Spleen (tissue), 11 donors: ENCODE measurements around the gene DCAF6. TPM values are rescaled to one million over a fixed set of nuclear protein-coding genes. Genes with fewer than 3 reads are reported as not detected.
A peak's percentile ranks its signal among the peaks of the same experiment; 100 is the strongest.

Experiments used
- DNase-seq: peaks from one replicate; pipeline ENCODE4 v3.0.0-alpha.2; 2020
- H3K27ac ChIP-seq, 8 donors: fragments of 200-600 bp; sonication (generic) in 7 of 8; 1 replicate in 4 of 8; 2 replicates in 4 of 8; pipeline versions ENCODE4 v1.5.0 to v1.8.0; 2016 to 2021; ENCODE audit warnings: inconsistent platforms in 4 of 8, mild to moderate bottlenecking in 4 of 8, moderate library complexity in 1 of 8
- H3K27me3 ChIP-seq, 7 donors: fragments of 200-600 bp; sonication (generic) in 6 of 7; replicated peaks in 1 of 7; 1 replicate in 4 of 7; 2 replicates in 3 of 7; pipeline versions ENCODE4 v1.5.0 to v1.8.0; 2016 to 2021; ENCODE audit warnings: inconsistent platforms in 3 of 7, mild to moderate bottlenecking in 1 of 7
- H3K36me3 ChIP-seq, 6 donors: fragments of 200-600 bp; sonication (generic) in 5 of 6; 1 replicate in 4 of 6; 2 replicates in 2 of 6; pipeline versions ENCODE4 v1.5.0 to v1.8.0; 2016 to 2021; ENCODE audit warnings: inconsistent platforms in 2 of 6
- H3K4me1 ChIP-seq, 6 donors: fragments of 200-600 bp; sonication (generic) in 5 of 6; 1 replicate in 3 of 6; 2 replicates in 3 of 6; pipeline versions ENCODE4 v1.5.0 to v1.8.0; 2016 to 2021; ENCODE audit warnings: inconsistent platforms in 3 of 6
- H3K4me3 ChIP-seq, 8 donors: fragments of 200-600 bp; sonication (generic) in 7 of 8; 1 replicate in 4 of 8; 2 replicates in 4 of 8; pipeline versions ENCODE4 v1.5.0 to v1.8.0; 2016 to 2021; ENCODE audit warnings: inconsistent platforms in 4 of 8, mild to moderate bottlenecking in 4 of 8, moderate library complexity in 2 of 8
- H3K9me3 ChIP-seq, 8 donors: fragments of 200-600 bp; sonication (generic) in 7 of 8; 1 replicate in 4 of 8; 2 replicates in 4 of 8; pipeline versions ENCODE4 v1.5.0 to v1.8.0; 2016 to 2021; ENCODE audit warnings: inconsistent platforms in 4 of 8
- POLR2A ChIP-seq, 3 donors: fragments of 450-650 bp; IDR thresholded peaks; one replicate each; pipeline ENCODE4 v1.5.1; 2017; ENCODE audit warnings: antibody characterized with exemption in 3 of 3, mild to moderate bottlenecking in 1 of 3
- POLR2AphosphoS5 ChIP-seq, 3 donors: sonication (generic); formaldehyde crosslinking; IDR thresholded peaks; one replicate each; pipeline ENCODE4 v1.5.1; 2017; ENCODE audit warnings: antibody characterized with exemption in 3 of 3
- WGBS, 5 donors: extraction: QIAGEN DNeasy Blood & Tissue Kit in 3 of 5; methylation state at CpG; one replicate each; pipeline versions ENCODE4 v1.1.5 to v1.1.7; 2013 to 2018; 5-methylcytosine and 5-hydroxymethylcytosine counted together
- intact Hi-C: fragments of 100-400 bp; cut with DNase I; formaldehyde crosslinking; loops from one replicate; pipeline ENCODE4 v1.15.0; 2023; ENCODE audit warnings: low total_unique reads
- polyA plus RNA-seq, 3 donors: library from polyadenylated mRNA; stranded (reverse); fragments of 200-250 nt; gene quantifications; one replicate each; pipeline ENCODE4 v1.2.1, GENCODE V29; 2013
- total RNA-seq, 7 donors: library from RNA; depleted of rRNA in 3 of 7; stranded (reverse); fragments of >200 nt in 3 of 7; fragmentation: NEBNext Ultra II Directional in 4 of 7; extraction: Animal tissue kit (Norgen Biotek cat#: 25700) in 4 of 7; gene quantifications; one replicate each; pipeline versions ENCODE4 v1.1.0 to v1.2.1, GENCODE V29; 2016 to 2021
- TF ChIP-seq, protein P1 (sequence below), 11 experiments: fragments of 200-600 bp in 7 of 11; fragments of 450-650 bp in 4 of 11; sonication (generic) in 4 of 11; IDR thresholded peaks in 8 of 11; conservative IDR thresholded peaks in 3 of 11; 1 replicate in 7 of 11; 2 replicates in 4 of 11; pipeline versions ENCODE4 v1.4.0 to v1.8.0; 2016 to 2021; ENCODE audit warnings: antibody characterized with exemption in 11 of 11, inconsistent platforms in 4 of 11, mild to moderate bottlenecking in 1 of 11
- donor health status: healthy with polysubstance abuse.
- donor health status: DM: no; HTN: no; CAD: no; lungs with moderate emphysema.
- donor health status: DM: no; HTN: no; CAD: no.
- donor health status: Bipolar disorder and iron deficiency.
- donor health status: healthy.
- donor health status: DM: no; HTN: no; CAD: no.
- donor health status: DM: yes; HTN: yes; CAD: no.

DCAF6 gene
- total and polyA plus RNA-seq, 10 donors: 19.2 to 76.6 (median 43.6) TPM

DNA sequence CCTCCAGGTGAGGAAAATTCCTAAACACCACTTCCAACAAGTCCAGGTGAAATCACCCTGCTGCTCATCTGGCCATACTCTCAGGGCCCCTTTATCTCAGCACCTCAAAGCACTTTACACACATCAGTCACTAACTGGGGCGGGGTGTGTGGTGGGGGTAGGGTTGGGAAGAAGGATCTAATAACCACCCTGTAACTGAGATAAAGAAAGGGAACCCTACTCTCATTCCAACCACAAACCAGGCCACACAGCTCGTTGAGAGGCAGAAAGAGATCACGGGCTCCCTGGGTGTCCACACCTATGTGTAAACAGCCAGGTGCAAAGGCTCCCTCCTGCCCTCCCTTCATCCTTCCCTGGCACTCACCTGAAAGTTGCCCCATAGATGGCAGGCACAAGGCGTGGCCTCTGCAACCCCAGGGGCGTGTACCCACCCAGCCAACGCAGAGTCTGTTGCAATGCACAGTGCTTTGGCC lies 179.9 kb downstream of the DCAF6 start:
- Histone ChIP-seq H3K27me3 (no peaks in the 10 kb centered on the region), H3K4me1 (peaks cover 0 to 3% (median 0%) of the 10 kb centered on the region in 6 donors), H3K9me3 (peaks cover 0 to 11% (median 0%) of the 10 kb centered on the region in 8 donors), H3K4me3 (no peak overlapping the region), H3K36me3 (no peaks in the 10 kb centered on the region), H3K27ac (no peak overlapping the region)
- 74 to 89% (median 84%) methylated on average over 6 of the region's 6 CpGs for WGBS, 5 donors
- TF ChIP-seq POLR2AphosphoS5 (IDR thresholded peaks at IDR 0.05): no peak
- no peak for TF ChIP-seq POLR2A (IDR thresholded peaks at IDR 0.05)
- TF ChIP-seq, protein P1, sequence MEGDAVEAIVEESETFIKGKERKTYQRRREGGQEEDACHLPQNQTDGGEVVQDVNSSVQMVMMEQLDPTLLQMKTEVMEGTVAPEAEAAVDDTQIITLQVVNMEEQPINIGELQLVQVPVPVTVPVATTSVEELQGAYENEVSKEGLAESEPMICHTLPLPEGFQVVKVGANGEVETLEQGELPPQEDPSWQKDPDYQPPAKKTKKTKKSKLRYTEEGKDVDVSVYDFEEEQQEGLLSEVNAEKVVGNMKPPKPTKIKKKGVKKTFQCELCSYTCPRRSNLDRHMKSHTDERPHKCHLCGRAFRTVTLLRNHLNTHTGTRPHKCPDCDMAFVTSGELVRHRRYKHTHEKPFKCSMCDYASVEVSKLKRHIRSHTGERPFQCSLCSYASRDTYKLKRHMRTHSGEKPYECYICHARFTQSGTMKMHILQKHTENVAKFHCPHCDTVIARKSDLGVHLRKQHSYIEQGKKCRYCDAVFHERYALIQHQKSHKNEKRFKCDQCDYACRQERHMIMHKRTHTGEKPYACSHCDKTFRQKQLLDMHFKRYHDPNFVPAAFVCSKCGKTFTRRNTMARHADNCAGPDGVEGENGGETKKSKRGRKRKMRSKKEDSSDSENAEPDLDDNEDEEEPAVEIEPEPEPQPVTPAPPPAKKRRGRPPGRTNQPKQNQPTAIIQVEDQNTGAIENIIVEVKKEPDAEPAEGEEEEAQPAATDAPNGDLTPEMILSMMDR (IDR thresholded peaks at IDR 0.05 in 8 of 11, conservative IDR thresholded peaks at IDR 0.05 in 3 of 11): no peak
- intact Hi-C loops: no loop called here
- DNase-seq: no peak

DNA sequence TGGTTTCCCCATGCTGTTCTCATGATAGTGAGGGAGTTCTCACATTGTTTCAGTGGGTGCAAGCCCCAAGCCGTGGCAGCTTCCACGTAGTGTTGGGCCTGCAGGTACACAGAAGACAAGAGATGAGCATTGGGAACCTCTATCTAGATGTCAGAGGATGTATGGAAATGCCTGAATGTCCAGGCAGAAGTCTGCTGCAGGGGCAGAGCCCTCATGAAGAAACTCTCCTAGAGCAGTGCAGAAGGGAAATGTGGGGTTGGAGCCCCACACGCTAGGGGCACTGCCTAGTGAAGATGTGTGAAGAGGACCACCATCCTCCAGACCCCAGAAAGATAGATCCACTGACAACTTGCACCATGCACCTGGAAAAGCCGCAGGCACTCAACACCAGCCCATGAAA lies 183.3 kb downstream of the DCAF6 start:
- Histone ChIP-seq H3K9me3 (peaks cover 0 to 11% (median 0%) of the 10 kb centered on the region in 8 donors), H3K4me3 (no peak overlapping the region), H3K4me1 (peaks cover 0 to 3% (median 0%) of the 10 kb centered on the region in 6 donors), H3K27me3 (peaks cover 0 to 3% (median 0%) of the 10 kb centered on the region in 7 donors), H3K27ac (no peak overlapping the region), H3K36me3 (no peaks in the 10 kb centered on the region)
- WGBS, 5 donors: 90 to 95% (median 93%) methylated on average over 4 of the region's 4 CpGs
- intact Hi-C loops: no loop called here
- TF ChIP-seq, protein P1 (IDR thresholded peaks at IDR 0.05 in 8 of 11, conservative IDR thresholded peaks at IDR 0.05 in 3 of 11): no peak
- no peak for TF ChIP-seq POLR2AphosphoS5 (IDR thresholded peaks at IDR 0.05)
- no peak for TF ChIP-seq POLR2A (IDR thresholded peaks at IDR 0.05)
- no peak for DNase-seq

DNA sequence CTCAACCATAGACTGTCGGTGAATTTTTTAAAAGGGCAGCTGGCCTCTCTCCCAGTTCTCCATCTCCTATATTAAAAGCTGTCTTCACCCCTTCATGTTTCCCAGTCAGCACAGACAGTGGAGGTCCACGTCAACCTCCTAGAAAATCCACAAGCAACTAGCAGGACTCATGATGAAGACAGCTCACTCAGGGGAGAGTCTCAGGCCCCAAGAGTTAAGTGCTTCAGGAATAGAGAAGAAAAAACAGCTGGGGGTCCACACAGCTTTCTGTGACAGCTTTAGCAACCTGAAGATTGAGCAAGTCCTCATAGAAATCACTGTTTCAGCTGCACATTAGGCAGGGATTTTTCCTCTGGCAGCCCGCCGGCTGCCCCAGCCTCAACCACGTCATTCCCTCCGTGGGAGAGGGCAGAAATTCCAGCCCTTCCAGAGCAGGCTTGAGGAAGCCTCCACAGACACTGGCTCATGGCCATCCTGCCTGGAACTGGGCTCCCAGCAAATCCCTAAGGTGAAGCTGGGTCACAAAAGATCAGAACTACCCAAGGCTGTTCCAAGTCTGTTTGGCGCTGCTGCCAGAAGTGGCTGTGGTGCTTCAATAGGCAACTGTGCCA lies 185.0 kb downstream of the DCAF6 start:
- DNase-seq: no peak
- Histone ChIP-seq H3K27ac (peak overlapping the region in 7 of 8 donors; percentile 22 to 62 (median 51)), H3K4me1 (no peaks in the 10 kb centered on the region), H3K27me3 (peaks cover 0 to 3% (median 0%) of the 10 kb centered on the region in 7 donors), H3K9me3 (peaks cover 0 to 11% (median 0%) of the 10 kb centered on the region in 8 donors), H3K36me3 (no peaks in the 10 kb centered on the region), H3K4me3 (no peak overlapping the region)
- 57 to 78% (median 67%) methylated on average over 7 of the region's 7 CpGs for WGBS, 5 donors
- peak in 2 of 3 donors; percentile 24 to 55 for TF ChIP-seq POLR2AphosphoS5 (IDR thresholded peaks at IDR 0.05)
- TF ChIP-seq POLR2A (IDR thresholded peaks at IDR 0.05): no peak
- TF ChIP-seq, protein P1 (IDR thresholded peaks at IDR 0.05 in 8 of 11, conservative IDR thresholded peaks at IDR 0.05 in 3 of 11): no peak
- intact Hi-C loops: no loop called here

DNA sequence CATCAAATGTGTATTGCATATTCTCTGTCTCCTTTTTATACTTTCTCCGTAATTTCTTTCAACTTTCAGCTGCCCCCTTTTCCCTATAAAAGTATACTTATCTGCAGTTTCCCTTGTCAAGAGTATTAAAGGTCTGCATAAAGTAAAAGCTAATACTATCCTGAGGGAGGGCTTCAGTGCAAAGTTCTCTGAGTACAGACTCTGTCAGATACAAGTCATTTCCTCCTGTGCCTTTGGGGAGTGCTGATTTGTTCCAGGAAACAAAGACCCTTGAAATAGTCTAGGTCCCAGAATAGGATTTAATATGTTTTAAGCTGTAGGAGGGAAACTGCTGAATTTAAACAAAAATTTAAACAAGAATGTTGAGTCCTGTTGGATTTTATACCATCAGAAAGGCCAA lies 188.6 kb downstream of the DCAF6 start:
- H3K36me3 ChIP-seq: no peaks in the 10 kb centered on the region
- no peak overlapping the region for H3K4me3 ChIP-seq
- TF ChIP-seq, protein P1 (IDR thresholded peaks at IDR 0.05 in 8 of 11, conservative IDR thresholded peaks at IDR 0.05 in 3 of 11): no peak
- TF ChIP-seq POLR2A (IDR thresholded peaks at IDR 0.05): no peak
- TF ChIP-seq POLR2AphosphoS5 (IDR thresholded peaks at IDR 0.05): no peak
- DNase-seq: no peak
- intact Hi-C loops: no loop called here
- peaks cover 0 to 6% (median under 1%) of the 10 kb centered on the region in 8 donors for H3K9me3 ChIP-seq
- no peaks in the 10 kb centered on the region for H3K4me1 ChIP-seq
- H3K27me3 ChIP-seq: peaks cover 0 to 12% (median 0%) of the 10 kb centered on the region in 7 donors
- H3K27ac ChIP-seq: no peak overlapping the region
- WGBS, 5 donors: 88 to 96% (median 89%) methylated on average over 1 of the region's 1 CpG
